GM12872 (cell line): ENCODE measurements around the gene GFOD1.

Experiments
- CTCF ChIP-seq: IDR thresholded peaks from 3 replicates; pipeline ENCODE4 v1.5.1; 2011; ENCODE audit warnings: low read depth, mild to moderate bottlenecking, low read length, moderate library complexity; ENCODE audit not compliant: insufficient read depth

GFOD1 gene

GRCh38 chr6:13488015-13488895, 855 bp upstream of the GFOD1 start:
- TF ChIP-seq CTCF = no peak

GRCh38 chr6:13486679-13487121, 700 bp downstream of the GFOD1 start:
- no peak for TF ChIP-seq CTCF

GRCh38 chr6:13485923-13486562, 1.4 kb downstream of the GFOD1 start:
- TF ChIP-seq CTCF = 0 out of 3 replicates have a peak, but pooled peaks have one; percentile 22

GRCh38 chr6:13485303-13485702, 2.1 kb downstream of the GFOD1 start:
- TF ChIP-seq CTCF = no peak

GRCh38 chr6:13484827-13485226, 2.6 kb downstream of the GFOD1 start:
- TF ChIP-seq CTCF = no peak

GRCh38 chr6:13484138-13484708, 3.2 kb downstream of the GFOD1 start:
- no peak for TF ChIP-seq CTCF

- no peak for TF ChIP-seq CTCF
Observed at GRCh38 chr6:13480631-13481501, 6.5 kb downstream of the GFOD1 start.
